ENCODE measurements around the gene CELA3B. TPM values are rescaled to one million over a fixed set of nuclear protein-coding genes. Genes with fewer than 3 reads are reported as not detected.
A peak's percentile ranks its signal among the peaks of the same experiment; 100 is the strongest.
"Not testable (repeated sequence)": the region's sequence is repeated elsewhere in the genome, so short reads cannot be mapped to it uniquely, and the experiment has no call there.

CELA3B gene
- polyA plus RNA-seq, 4 donors, result 0.27 to 11.4 (median 2.2) TPM

DNA sequence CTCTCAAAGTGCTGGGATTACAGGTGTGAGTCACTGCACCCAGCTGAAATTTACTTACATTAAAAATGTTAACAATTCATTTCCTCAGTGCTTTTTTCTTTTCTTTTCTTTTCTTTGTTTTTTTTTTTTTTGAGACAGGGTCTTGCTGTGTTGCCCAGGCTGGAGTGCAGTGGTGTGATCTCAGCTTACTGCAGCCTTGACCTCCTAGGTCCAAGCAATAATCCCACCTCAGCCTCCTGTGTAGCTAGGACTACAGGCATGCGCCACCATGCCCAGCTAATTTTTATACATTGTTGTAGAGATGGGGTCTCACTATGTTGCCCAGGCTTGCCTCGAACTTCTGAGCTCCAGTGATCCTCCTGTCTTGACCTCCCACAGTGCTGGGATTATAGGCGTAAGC, 27.1 kb downstream of the CELA3B start:
- WGBS, 3 donors, result 82 to 96% (median 95%) methylated on average over 3 of the region's 3 CpGs

DNA sequence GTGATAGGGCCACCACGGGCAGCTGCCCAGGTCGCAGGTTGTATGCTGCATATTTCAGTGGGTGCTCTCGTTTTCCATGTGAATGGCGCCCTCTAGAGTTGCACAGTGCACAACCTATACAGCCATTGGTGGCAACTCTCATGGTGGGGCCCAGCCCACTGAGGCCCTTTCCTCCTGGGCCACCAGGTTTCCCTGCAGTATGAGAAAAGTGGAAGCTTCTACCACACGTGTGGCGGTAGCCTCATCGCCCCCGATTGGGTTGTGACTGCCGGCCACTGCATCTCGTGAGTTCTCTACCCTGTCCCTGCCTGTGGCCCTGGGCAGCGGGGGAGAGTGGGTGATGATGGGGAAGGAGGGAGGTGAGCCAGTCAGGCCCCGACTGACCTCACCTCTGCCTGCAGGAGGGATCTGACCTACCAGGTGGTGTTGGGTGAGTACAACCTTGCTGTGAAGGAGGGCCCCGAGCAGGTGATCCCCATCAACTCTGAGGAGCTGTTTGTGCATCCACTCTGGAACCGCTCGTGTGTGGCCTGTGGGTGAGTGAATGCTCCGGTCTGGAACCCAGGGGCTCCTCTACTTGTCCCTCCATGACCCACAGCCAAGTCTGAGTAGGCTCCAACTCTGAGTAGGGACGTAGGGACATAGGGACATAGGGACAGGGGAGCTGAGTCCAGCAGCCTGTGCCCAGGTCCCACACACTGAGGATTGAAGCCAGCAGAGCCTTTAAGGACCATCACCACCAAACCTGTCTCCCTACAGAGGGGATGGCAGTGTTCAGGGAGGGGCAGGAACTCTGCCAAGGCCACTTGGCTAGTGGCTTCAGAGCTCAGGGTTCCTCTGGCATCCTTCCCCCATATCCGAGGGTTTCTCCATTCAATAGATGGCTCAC, 28.7 kb downstream of the CELA3B start:
- FAIRE-seq; H3K36me3 ChIP-seq (ENCODE audit: control insufficient read depth in 3 of 3, insufficient read depth in 2 of 3, low read depth in 1 of 3, low read length in 3 of 3); H3K27me3 ChIP-seq (ENCODE audit: control insufficient read depth in 3 of 3, insufficient read depth in 3 of 3, low read length in 3 of 3); H3K4me3 ChIP-seq (ENCODE audit: low read depth in 1 of 3, low read length in 3 of 3); H3K9me3 ChIP-seq (ENCODE audit: control insufficient read depth in 2 of 2, insufficient read depth in 1 of 2, low read depth in 1 of 2, low read length in 1 of 2); H3K4me1 ChIP-seq (ENCODE audit: control insufficient read depth in 3 of 3, insufficient read depth in 2 of 3, low read depth in 1 of 3, low read length in 2 of 3); H3K27ac ChIP-seq (ENCODE audit: low read depth in 1 of 3, low read length in 2 of 3): not testable (repeated sequence)
- DNase-seq, result peak; percentile 44 to 58
- WGBS, 3 donors, result 62 to 66% (median 62%) methylated on average over 18 of the region's 18 CpGs

More for the DNA sequence above, 27.1 kb downstream of the CELA3B start:
- H3K4me3 ChIP-seq (ENCODE audit: low read depth in 1 of 3, low read length in 3 of 3); H3K4me1 ChIP-seq (ENCODE audit: control insufficient read depth in 3 of 3, insufficient read depth in 2 of 3, low read depth in 1 of 3, low read length in 2 of 3); H3K27me3 ChIP-seq (ENCODE audit: control insufficient read depth in 3 of 3, insufficient read depth in 3 of 3, low read length in 3 of 3); H3K36me3 ChIP-seq (ENCODE audit: control insufficient read depth in 3 of 3, insufficient read depth in 2 of 3, low read depth in 1 of 3, low read length in 3 of 3); FAIRE-seq; DNase-seq; H3K27ac ChIP-seq (ENCODE audit: low read depth in 1 of 3, low read length in 2 of 3); H3K9me3 ChIP-seq (ENCODE audit: control insufficient read depth in 2 of 2, insufficient read depth in 1 of 2, low read depth in 1 of 2, low read length in 1 of 2): not testable (repeated sequence)

- FAIRE-seq; DNase-seq; H3K9me3 ChIP-seq (ENCODE audit: control insufficient read depth in 2 of 2, insufficient read depth in 1 of 2, low read depth in 1 of 2, low read length in 1 of 2); H3K4me1 ChIP-seq (ENCODE audit: control insufficient read depth in 3 of 3, insufficient read depth in 2 of 3, low read depth in 1 of 3, low read length in 2 of 3); H3K27ac ChIP-seq (ENCODE audit: low read depth in 1 of 3, low read length in 2 of 3); H3K36me3 ChIP-seq (ENCODE audit: control insufficient read depth in 3 of 3, insufficient read depth in 2 of 3, low read depth in 1 of 3, low read length in 3 of 3); H3K4me3 ChIP-seq (ENCODE audit: low read depth in 1 of 3, low read length in 3 of 3); H3K27me3 ChIP-seq (ENCODE audit: control insufficient read depth in 3 of 3, insufficient read depth in 3 of 3, low read length in 3 of 3): not testable (repeated sequence)
- 76 to 95% (median 86%) methylated on average over 11 to 13 of the region's 13 CpGs for WGBS, 3 donors
Measured at GRCh38 chr1:22006736-22007135, 29.9 kb downstream of the CELA3B start.

- H3K27ac ChIP-seq (ENCODE audit: low read depth in 1 of 3, low read length in 2 of 3); FAIRE-seq; H3K4me1 ChIP-seq (ENCODE audit: control insufficient read depth in 3 of 3, insufficient read depth in 2 of 3, low read depth in 1 of 3, low read length in 2 of 3); H3K27me3 ChIP-seq (ENCODE audit: control insufficient read depth in 3 of 3, insufficient read depth in 3 of 3, low read length in 3 of 3); H3K9me3 ChIP-seq (ENCODE audit: control insufficient read depth in 2 of 2, insufficient read depth in 1 of 2, low read depth in 1 of 2, low read length in 1 of 2); H3K4me3 ChIP-seq (ENCODE audit: low read depth in 1 of 3, low read length in 3 of 3); H3K36me3 ChIP-seq (ENCODE audit: control insufficient read depth in 3 of 3, insufficient read depth in 2 of 3, low read depth in 1 of 3, low read length in 3 of 3): not testable (repeated sequence)
- 68 to 72% (median 70%) methylated on average over 8 to 9 of the region's 10 CpGs for WGBS, 3 donors
- DNase-seq, result peak in 1 of 2 donors; percentile 42
Measured at GRCh38 chr1:22007262-22007661, 30.4 kb downstream of the CELA3B start.

DNA sequence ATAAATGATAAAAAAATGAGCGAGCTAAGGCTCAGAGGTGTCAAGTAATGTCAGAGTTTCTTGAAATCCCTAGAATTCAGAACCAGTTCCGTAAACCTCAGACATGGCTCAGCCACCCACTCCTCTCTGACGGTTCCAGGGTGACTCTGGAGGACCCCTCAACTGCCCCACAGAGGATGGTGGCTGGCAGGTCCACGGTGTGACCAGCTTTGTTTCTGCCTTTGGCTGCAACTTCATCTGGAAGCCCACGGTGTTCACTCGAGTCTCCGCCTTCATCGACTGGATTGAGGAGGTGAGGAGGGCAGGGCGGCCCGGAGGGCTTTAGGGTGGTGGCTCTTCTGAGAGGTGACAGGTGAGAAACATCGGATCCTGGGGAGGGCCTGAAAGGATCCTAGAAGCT, 32.7 kb downstream of the CELA3B start:
- not testable (repeated sequence) for FAIRE-seq; DNase-seq; H3K9me3 ChIP-seq (ENCODE audit: control insufficient read depth in 2 of 2, insufficient read depth in 1 of 2, low read depth in 1 of 2, low read length in 1 of 2); H3K4me3 ChIP-seq (ENCODE audit: low read depth in 1 of 3, low read length in 3 of 3); H3K36me3 ChIP-seq (ENCODE audit: control insufficient read depth in 3 of 3, insufficient read depth in 2 of 3, low read depth in 1 of 3, low read length in 3 of 3); H3K27me3 ChIP-seq (ENCODE audit: control insufficient read depth in 3 of 3, insufficient read depth in 3 of 3, low read length in 3 of 3); H3K27ac ChIP-seq (ENCODE audit: low read depth in 1 of 3, low read length in 2 of 3); H3K4me1 ChIP-seq (ENCODE audit: control insufficient read depth in 3 of 3, insufficient read depth in 2 of 3, low read depth in 1 of 3, low read length in 2 of 3)
- 75 to 80% (median 80%) methylated on average over 10 of the region's 11 CpGs for WGBS, 3 donors

DNA sequence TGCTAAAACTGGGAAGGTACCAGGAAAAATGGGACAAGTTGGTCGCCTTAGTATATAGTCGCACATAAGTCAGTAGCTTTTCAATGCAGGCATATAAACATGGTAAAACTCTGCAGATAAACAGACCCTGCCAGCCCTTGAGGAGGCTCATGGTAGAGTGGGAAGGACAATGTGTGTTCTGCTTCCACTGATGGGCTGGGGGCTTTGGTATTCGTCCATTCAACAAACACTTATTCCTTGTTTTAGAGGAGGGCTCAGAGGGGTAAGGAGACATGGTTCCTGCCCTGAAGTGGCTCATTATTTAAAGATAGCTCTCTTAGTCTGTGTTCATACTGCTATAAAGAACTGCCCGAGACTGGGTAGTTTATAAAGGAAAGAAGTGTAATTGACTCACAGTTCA, 35.9 kb downstream of the CELA3B start:
- H3K27ac ChIP-seq (ENCODE audit: low read depth in 1 of 3, low read length in 2 of 3); FAIRE-seq; H3K4me3 ChIP-seq (ENCODE audit: low read depth in 1 of 3, low read length in 3 of 3); H3K4me1 ChIP-seq (ENCODE audit: control insufficient read depth in 3 of 3, insufficient read depth in 2 of 3, low read depth in 1 of 3, low read length in 2 of 3); H3K9me3 ChIP-seq (ENCODE audit: control insufficient read depth in 2 of 2, insufficient read depth in 1 of 2, low read depth in 1 of 2, low read length in 1 of 2); H3K36me3 ChIP-seq (ENCODE audit: control insufficient read depth in 3 of 3, insufficient read depth in 2 of 3, low read depth in 1 of 3, low read length in 3 of 3); H3K27me3 ChIP-seq (ENCODE audit: control insufficient read depth in 3 of 3, insufficient read depth in 3 of 3, low read length in 3 of 3); DNase-seq: not testable (repeated sequence)
- 73 to 79% (median 76%) methylated on average over 4 of the region's 4 CpGs for WGBS, 3 donors

DNA sequence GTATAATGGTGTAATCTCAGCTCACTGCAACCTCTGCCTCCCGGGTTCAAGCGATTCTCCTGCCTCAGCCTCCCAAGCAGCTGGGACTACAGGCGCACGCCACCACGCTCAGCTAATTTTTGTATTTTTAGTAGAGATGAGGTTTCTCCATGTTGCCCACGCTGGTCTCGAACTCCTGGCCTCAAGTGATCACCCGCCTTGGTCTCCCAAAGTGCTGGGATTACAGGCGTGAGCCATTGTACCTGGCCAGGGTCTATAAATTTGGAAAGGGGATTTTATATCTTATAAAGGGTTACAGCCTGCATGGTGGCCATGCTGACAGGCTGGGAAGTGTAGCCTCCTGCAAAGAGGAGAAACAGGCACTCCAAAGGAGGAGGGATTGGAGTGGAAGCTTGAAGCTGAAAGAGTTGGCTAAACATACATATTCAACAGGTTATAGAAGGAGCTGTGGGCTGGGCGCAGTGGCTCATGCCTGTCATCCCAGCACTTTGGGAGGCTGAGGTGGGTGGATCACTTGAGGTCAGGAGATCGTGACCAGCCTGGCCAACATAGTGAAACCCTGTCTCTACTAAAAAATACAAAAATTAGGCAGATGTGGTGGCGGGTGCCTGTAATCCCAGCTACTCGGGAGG, 37.9 kb downstream of the CELA3B start:
- not testable (repeated sequence) for H3K27ac ChIP-seq (ENCODE audit: low read depth in 1 of 3, low read length in 2 of 3); DNase-seq; H3K4me3 ChIP-seq (ENCODE audit: low read depth in 1 of 3, low read length in 3 of 3); FAIRE-seq; H3K27me3 ChIP-seq (ENCODE audit: control insufficient read depth in 3 of 3, insufficient read depth in 3 of 3, low read length in 3 of 3); H3K36me3 ChIP-seq (ENCODE audit: control insufficient read depth in 3 of 3, insufficient read depth in 2 of 3, low read depth in 1 of 3, low read length in 3 of 3); H3K9me3 ChIP-seq (ENCODE audit: control insufficient read depth in 2 of 2, insufficient read depth in 1 of 2, low read depth in 1 of 2, low read length in 1 of 2); H3K4me1 ChIP-seq (ENCODE audit: control insufficient read depth in 3 of 3, insufficient read depth in 2 of 3, low read depth in 1 of 3, low read length in 2 of 3)
- WGBS, 3 donors, result 88 to 94% (median 92%) methylated on average over 13 of the region's 13 CpGs

DNA sequence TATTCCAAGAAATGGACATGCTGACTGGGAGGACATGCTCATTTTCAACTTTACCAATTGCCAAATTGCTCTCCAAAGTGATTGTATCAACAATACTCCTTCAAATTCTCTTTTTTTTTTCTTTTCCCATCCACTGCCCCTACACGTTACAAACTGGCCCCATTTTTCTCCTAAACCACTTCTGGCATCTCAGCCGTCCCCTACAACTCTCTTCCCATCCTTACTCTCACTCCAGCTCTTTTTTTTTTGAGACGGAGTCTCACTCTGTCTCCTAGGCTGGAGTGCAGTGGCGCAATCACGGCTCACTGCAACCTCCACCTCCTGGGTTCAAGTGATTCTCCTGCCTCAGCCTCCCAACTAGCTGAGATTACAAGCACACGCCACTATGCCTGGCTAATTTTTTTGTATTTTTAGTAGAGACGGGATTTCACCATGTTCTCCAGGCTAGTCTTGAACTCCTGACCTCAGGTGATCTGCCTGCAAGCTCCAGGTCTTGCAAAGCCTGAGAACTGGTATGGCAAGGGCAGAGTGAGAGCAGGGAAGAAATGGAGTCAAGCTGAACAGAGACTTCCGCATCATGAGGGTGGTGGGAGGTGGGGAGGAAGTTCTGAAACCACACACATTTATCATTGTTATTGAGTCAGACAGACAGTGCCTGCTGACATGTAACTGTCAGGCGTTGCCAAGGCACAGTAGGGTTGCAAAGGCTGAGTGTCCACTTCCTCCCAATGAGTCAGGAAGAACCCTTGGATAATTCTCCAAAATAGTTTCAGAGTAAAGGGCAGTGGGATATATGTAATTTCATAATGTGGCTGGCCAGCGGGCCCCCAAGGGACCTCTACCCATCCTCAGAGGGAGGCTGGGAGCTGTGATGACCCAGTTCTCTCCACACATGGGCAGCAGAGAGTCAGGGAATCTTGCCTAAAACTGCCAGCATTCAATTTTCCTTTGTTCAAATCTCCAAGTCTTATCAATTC, 42.0 kb downstream of the CELA3B start:
- FAIRE-seq (no peak), DNase-seq (peak in 1 of 2 donors; percentile 39)
- Histone ChIP-seq H3K27me3 (ENCODE audit: control insufficient read depth in 3 of 3, insufficient read depth in 3 of 3, low read length in 3 of 3) (no peaks in the 10 kb centered on the region), H3K27ac (ENCODE audit: low read depth in 1 of 3, low read length in 2 of 3) (peak overlapping the region in 1 of 3 donors; percentile 77), H3K4me1 (ENCODE audit: control insufficient read depth in 3 of 3, insufficient read depth in 2 of 3, low read depth in 1 of 3, low read length in 2 of 3) (no peaks in the 10 kb centered on the region), H3K9me3 (ENCODE audit: control insufficient read depth in 2 of 2, insufficient read depth in 1 of 2, low read depth in 1 of 2, low read length in 1 of 2) (no peaks in the 10 kb centered on the region), H3K4me3 (ENCODE audit: low read depth in 1 of 3, low read length in 3 of 3) (no peak overlapping the region), H3K36me3 (ENCODE audit: control insufficient read depth in 3 of 3, insufficient read depth in 2 of 3, low read depth in 1 of 3, low read length in 3 of 3) (no peaks in the 10 kb centered on the region)
- 58 to 74% (median 68%) methylated on average over 10 of the region's 10 CpGs for WGBS, 3 donors

All from small intestine (tissue), 7 donors.